Adipocyte (in vitro differentiated cells): ENCODE data around the gene HOXD11.
A peak's percentile ranks its signal among the peaks of the same experiment; 100 is the strongest.

Experiments used
- DNase-seq: peaks from one replicate; pipeline ENCODE4 v3.0.0-alpha.2; 2015; ENCODE audit warnings: low read depth
- H3K27me3 ChIP-seq: replicated peaks from 2 replicates; pipeline ENCODE4 v1.7.0; 2013; ENCODE audit warnings: mild to moderate bottlenecking, low read length, moderate library complexity; ENCODE audit not compliant: control insufficient read depth, insufficient read depth
- H3K36me3 ChIP-seq: 2 replicates; pipeline ENCODE4 v1.7.0; 2013; ENCODE audit warnings: low read length, mild to moderate bottlenecking, moderate library complexity; ENCODE audit not compliant: control insufficient read depth, insufficient read depth, severe bottlenecking
- H3K4me1 ChIP-seq: 2 replicates; pipeline ENCODE4 v1.7.0; 2013; ENCODE audit warnings: mild to moderate bottlenecking, low read length, moderate library complexity; ENCODE audit not compliant: control insufficient read depth, insufficient read depth
- H3K4me3 ChIP-seq: 2 replicates; pipeline ENCODE4 v1.7.0; 2013; ENCODE audit warnings: mild to moderate bottlenecking, low read length, moderate library complexity
- H3K9ac ChIP-seq: 2 replicates; pipeline ENCODE4 v1.7.0; 2013; ENCODE audit warnings: mild to moderate bottlenecking, low read length, moderate library complexity
- H3K9me3 ChIP-seq: 2 replicates; pipeline ENCODE4 v1.7.0; 2013; ENCODE audit warnings: mild to moderate bottlenecking, low read length, moderate library complexity; ENCODE audit not compliant: control insufficient read depth

Gene HOXD11

GRCh38 chr2:176082824-176083751 is 24.0 kb upstream of the HOXD11 start:
- H3K27me3 ChIP-seq, result peaks cover 95% of the 10 kb centered on the region

GRCh38 chr2:176083796-176084261 is 23.3 kb upstream of the HOXD11 start, which contains the start of gene EVX2:
EVX2 (minus strand) TSS chr2:176083962; CDS start chr2:176083776, 186 bp downstream.
- H3K27me3 ChIP-seq, result peaks cover 94% of the 10 kb centered on the region
- H3K36me3 ChIP-seq, result no peaks in the 10 kb centered on the region
- no peak within 1 kb of the TSS for H3K4me3 ChIP-seq
- no peak within 1 kb of the TSS for H3K9ac ChIP-seq
- DNase-seq, result no peak
- peaks cover 3% of the 10 kb centered on the region for H3K4me1 ChIP-seq
- peaks cover 21% of the 10 kb centered on the region for H3K9me3 ChIP-seq

More at GRCh38 chr2:176082824-176083751, 24.0 kb upstream of the HOXD11 start:
- Histone ChIP-seq H3K4me1 (peaks cover 2% of the 10 kb centered on the region), H3K9ac (no peak overlapping the region), H3K9me3 (peaks cover 23% of the 10 kb centered on the region), H3K4me3 (no peak overlapping the region), H3K36me3 (no peaks in the 10 kb centered on the region)
- DNase-seq, result no peak

DNA sequence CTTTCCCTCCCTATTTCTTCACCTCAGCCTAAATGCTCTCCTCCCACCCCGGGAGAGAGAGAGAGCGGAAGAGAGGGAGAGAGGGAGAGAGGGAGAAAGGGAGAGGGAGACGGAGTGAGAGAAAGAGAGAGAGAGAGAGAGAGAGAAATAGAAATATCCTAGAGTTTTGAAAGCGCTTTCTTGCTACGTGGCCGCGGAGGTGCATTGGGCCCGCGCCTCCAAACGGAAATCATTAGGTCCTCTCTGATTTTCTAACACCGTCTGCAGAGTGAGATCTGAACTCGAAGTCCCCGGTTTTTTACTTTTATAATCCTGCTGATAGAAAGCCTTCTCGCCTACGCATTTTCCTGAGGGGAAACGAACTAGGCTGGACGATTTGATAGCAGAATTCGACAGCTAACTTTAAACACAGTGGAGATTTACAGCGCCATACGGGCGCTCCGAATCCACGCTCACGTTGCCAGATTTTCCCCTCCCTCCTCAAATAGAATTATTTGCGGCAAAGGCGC is 22.4 kb upstream of the HOXD11 start:
- no peak overlapping the region for H3K9ac ChIP-seq
- peaks cover 21% of the 10 kb centered on the region for H3K9me3 ChIP-seq
- peaks cover 94% of the 10 kb centered on the region for H3K27me3 ChIP-seq
- H3K4me3 ChIP-seq, result no peak overlapping the region
- DNase-seq, result no peak
- no peaks in the 10 kb centered on the region for H3K36me3 ChIP-seq
- H3K4me1 ChIP-seq, result peaks cover 3% of the 10 kb centered on the region

DNA sequence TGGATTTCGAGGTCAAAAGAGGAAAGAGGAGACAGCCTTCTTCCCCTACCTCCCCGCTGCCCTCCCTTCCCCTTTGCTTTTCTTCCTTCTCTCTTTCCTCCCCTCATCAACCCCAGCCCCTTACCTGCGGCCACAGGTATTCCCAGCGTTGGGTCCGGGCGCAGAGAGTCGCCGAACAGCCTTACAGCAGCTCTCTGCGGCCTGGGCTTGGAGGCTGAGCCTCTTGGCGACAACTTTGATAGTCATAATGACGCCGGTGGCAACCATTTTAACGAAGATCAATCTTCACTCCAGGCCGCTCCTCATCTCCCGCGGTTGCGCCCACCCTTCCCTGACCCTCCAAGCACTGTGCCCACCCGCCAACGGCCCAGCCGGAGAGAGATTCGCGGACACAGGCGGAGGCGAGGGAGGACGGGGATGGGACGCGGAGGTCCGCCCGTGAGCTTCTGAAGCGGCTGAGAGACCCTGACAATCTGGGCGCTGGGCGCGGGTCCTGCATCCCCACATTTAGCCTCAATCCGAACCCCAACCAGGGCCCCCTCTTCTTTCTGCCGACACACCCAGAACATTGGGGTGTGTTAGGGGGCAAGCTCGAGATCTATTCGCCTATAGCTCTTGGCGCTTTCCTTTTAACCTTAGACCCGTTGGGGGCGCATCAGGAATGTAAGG is 21.8 kb upstream of the HOXD11 start:
- Histone ChIP-seq H3K36me3 (no peaks in the 10 kb centered on the region), H3K27me3 (peaks cover 98% of the 10 kb centered on the region), H3K9ac (no peak overlapping the region), H3K9me3 (peaks cover 21% of the 10 kb centered on the region), H3K4me3 (no peak overlapping the region), H3K4me1 (peaks cover 3% of the 10 kb centered on the region)
- DNase-seq, result no peak

DNA sequence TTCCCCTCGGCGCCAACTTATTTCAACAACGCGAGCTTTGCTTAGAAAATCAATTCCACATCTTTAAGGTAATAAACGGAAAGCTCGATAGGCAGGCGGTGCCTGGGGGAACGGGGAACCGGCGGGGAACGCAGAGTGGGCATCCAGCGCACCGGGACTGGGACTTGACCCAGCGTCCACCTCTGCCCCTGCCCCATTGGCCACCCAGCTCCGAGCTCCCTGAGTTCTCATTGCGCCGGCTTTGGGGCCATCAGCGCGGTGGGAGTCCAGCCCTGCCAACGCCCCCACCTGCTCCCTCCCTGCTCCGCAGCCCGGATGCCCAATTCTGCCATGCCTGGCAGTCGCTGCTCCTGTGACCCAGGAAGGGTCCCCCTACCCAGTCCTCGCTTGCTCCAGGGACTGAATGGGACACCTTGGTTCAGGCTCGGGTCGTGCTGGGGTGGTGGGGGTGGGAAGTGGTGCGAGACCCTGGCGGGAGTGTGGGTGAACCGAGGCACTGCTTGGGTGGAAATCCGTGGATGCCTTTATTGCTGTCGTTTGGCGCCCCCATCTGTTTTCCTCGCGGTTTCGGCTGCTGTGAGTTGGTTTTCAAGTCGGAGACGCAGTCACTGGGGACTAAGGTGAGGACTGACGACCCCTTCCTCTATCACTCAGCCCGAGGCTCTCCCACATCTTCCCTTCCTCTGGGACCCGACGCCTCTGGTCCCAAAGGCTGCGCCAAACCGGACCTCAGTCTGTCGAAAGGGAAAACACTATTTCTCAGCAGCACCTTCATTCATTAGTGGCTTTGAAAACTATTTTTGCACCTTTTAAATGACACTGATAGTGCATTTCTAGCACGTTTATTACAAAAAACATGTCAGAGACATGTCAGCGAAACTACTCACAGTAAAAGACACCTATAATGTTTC is 21.0 kb upstream of the HOXD11 start:
- no peak overlapping the region for H3K4me3 ChIP-seq
- H3K4me1 ChIP-seq, result peaks cover 3% of the 10 kb centered on the region
- H3K27me3 ChIP-seq, result peaks cover 98% of the 10 kb centered on the region
- H3K36me3 ChIP-seq, result no peaks in the 10 kb centered on the region
- H3K9ac ChIP-seq, result no peak overlapping the region
- DNase-seq, result peak; percentile 84
- peaks cover 16% of the 10 kb centered on the region for H3K9me3 ChIP-seq

GRCh38 chr2:176087330-176088047 is 19.6 kb upstream of the HOXD11 start:
- peaks cover 5% of the 10 kb centered on the region for H3K9me3 ChIP-seq
- H3K4me3 ChIP-seq, result peak overlapping the region; percentile 74
- H3K36me3 ChIP-seq, result no peaks in the 10 kb centered on the region
- H3K27me3 ChIP-seq, result peaks cover 95% of the 10 kb centered on the region
- DNase-seq, result no peak
- no peak overlapping the region for H3K9ac ChIP-seq
- peaks cover 3% of the 10 kb centered on the region for H3K4me1 ChIP-seq

DNA sequence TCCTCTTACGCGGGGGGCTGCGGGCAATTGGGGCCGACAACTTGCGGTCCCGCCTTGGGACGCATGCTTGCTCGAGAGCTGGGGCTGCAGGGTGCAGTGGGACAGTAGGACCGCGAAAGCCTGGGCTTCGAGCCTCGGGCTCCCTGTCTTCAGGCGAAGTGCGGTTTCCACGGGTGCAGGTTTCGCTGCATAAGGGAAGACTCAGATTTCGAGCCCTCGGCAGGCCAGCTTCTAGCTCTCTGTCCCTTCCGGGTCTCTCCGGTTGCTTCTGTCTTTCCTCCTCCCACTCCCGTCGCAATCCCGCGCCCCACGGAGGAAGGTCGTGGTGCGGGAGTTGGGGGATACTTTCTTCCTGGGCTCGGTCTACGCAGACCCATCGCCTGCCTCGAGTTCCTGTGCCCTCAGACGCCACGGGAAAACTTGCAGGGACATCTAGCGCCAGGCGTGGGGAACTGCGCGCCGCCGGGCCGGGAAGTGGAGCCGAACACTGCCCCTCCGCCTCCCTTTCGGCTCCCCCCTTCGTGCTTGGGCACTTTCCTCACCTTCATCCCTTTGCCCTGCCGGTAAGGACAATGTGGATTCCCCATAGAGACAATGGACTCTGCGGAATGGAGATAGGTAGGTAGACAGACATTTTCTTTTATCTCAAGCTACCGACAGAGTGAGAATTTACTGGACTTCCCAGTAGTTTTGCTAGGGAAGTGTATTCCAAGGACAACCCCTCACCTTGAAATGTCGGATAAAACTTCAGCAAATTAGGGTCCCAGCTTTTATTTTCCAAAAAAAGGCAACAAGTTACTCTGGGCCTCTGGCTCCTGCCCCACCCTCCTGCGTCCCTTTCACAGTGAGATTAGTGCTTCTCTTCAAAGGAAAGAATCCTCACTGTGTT is 18.8 kb upstream of the HOXD11 start:
- Histone ChIP-seq H3K4me1 (peaks cover 3% of the 10 kb centered on the region), H3K9me3 (peaks cover 5% of the 10 kb centered on the region), H3K9ac (no peak overlapping the region), H3K27me3 (peaks cover 90% of the 10 kb centered on the region), H3K4me3 (peak overlapping the region; percentile 74), H3K36me3 (no peaks in the 10 kb centered on the region)
- DNase-seq, result peak; percentile 88

- Histone ChIP-seq H3K4me3 (no peak overlapping the region), H3K27me3 (peaks cover 90% of the 10 kb centered on the region), H3K9ac (no peak overlapping the region), H3K9me3 (peaks cover 3% of the 10 kb centered on the region), H3K36me3 (no peaks in the 10 kb centered on the region), H3K4me1 (peaks cover 3% of the 10 kb centered on the region)
- DNase-seq, result no peak
Measured at GRCh38 chr2:176088937-176089842, 17.9 kb upstream of the HOXD11 start.

DNA sequence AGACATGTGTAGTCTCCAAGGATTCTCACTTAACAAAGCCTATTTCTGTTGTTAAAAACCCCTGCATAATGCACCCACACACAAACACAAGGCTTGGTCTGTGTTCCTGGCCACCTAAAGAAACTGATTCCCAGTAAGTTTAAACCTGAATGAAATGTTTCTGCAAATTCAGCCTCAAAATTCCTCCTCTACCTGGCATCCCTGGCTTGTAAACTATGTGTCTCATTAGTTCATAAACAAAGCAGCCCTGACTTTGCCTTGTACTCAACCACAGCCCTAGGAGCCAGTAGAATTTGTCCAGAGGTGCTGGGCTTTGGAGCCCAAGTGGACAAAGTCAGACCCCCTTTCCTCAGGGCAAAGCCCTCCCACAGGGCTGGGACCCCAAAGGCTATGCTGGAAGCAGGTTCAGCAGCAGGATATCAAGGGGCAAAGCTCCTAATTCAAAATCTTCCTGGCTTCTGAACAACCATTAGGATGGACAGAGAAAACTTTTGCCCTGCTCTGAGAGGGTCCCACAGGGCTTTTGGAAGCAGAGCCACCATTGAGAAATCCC is 17.2 kb upstream of the HOXD11 start:
- H3K36me3 ChIP-seq, result no peaks in the 10 kb centered on the region
- H3K27me3 ChIP-seq, result peaks cover 90% of the 10 kb centered on the region
- peaks cover 9% of the 10 kb centered on the region for H3K9me3 ChIP-seq
- H3K4me3 ChIP-seq, result no peak overlapping the region
- DNase-seq, result no peak
- peaks cover 3% of the 10 kb centered on the region for H3K4me1 ChIP-seq
- no peak overlapping the region for H3K9ac ChIP-seq
